T-helper 1 cell treated with Interleukin-12 subunit alpha and Interleukin-12 subunit beta and Interleukin-4 antibody, amounts not matched to agents 30 μg/mL and 1 μg/mL, for 36 hours (primary cell): ENCODE results near the gene CAPG.

Experiments
- H3K27ac Mint-ChIP-seq: one replicate; pipeline ENCODE4 v1.8.0; 2021; ENCODE audit warnings: mild to moderate bottlenecking, mixed read lengths
- H3K27me3 Mint-ChIP-seq: one replicate; pipeline ENCODE4 v1.8.0; 2021; ENCODE audit warnings: low read depth, mixed read lengths
- H3K36me3 Mint-ChIP-seq: one replicate; pipeline ENCODE4 v1.8.0; 2021; ENCODE audit warnings: low read depth, mixed read lengths
- H3K4me1 Mint-ChIP-seq: one replicate; pipeline ENCODE4 v1.8.0; 2021; ENCODE audit warnings: low read depth, mixed read lengths
- H3K4me3 Mint-ChIP-seq: one replicate; pipeline ENCODE4 v1.8.0; 2021; ENCODE audit warnings: mild to moderate bottlenecking, moderate library complexity, mixed read lengths
- H3K9me3 Mint-ChIP-seq: one replicate; pipeline ENCODE4 v1.8.0; 2021; ENCODE audit warnings: mixed read lengths

CAPG gene

GRCh38 chr2:85400541-85401463, 9.4 kb downstream of the CAPG start:
- no peak overlapping the region for H3K27ac Mint-ChIP-seq

GRCh38 chr2:85400023-85400422, 10.1 kb downstream of the CAPG start:
- H3K27ac Mint-ChIP-seq = no peak overlapping the region
- peaks cover 17% of the 10 kb centered on the region for H3K4me1 Mint-ChIP-seq
- no peaks in the 10 kb centered on the region for H3K27me3 Mint-ChIP-seq
- H3K4me3 Mint-ChIP-seq = no peak overlapping the region
- peaks cover 17% of the 10 kb centered on the region for H3K9me3 Mint-ChIP-seq
- peaks cover 48% of the 10 kb centered on the region for H3K36me3 Mint-ChIP-seq

More at GRCh38 chr2:85400541-85401463, 9.4 kb downstream of the CAPG start:
- H3K4me1 Mint-ChIP-seq = peaks cover 25% of the 10 kb centered on the region
- H3K36me3 Mint-ChIP-seq = peaks cover 54% of the 10 kb centered on the region
- no peaks in the 10 kb centered on the region for H3K27me3 Mint-ChIP-seq
- peaks cover 23% of the 10 kb centered on the region for H3K9me3 Mint-ChIP-seq
- no peak overlapping the region for H3K4me3 Mint-ChIP-seq

GRCh38 chr2:85399183-85399455, 11.0 kb downstream of the CAPG start:
- peaks cover 16% of the 10 kb centered on the region for H3K4me1 Mint-ChIP-seq
- H3K27ac Mint-ChIP-seq = no peak overlapping the region
- H3K27me3 Mint-ChIP-seq = no peaks in the 10 kb centered on the region
- H3K9me3 Mint-ChIP-seq = peaks cover 15% of the 10 kb centered on the region
- H3K4me3 Mint-ChIP-seq = no peak overlapping the region
- peaks cover 49% of the 10 kb centered on the region for H3K36me3 Mint-ChIP-seq

GRCh38 chr2:85398426-85399182, 11.6 kb downstream of the CAPG start:
- H3K27me3 Mint-ChIP-seq = no peaks in the 10 kb centered on the region
- H3K36me3 Mint-ChIP-seq = peaks cover 50% of the 10 kb centered on the region
- peaks cover 19% of the 10 kb centered on the region for H3K4me1 Mint-ChIP-seq
- no peak overlapping the region for H3K4me3 Mint-ChIP-seq
- peaks cover 10% of the 10 kb centered on the region for H3K9me3 Mint-ChIP-seq
- no peak overlapping the region for H3K27ac Mint-ChIP-seq

- H3K27ac Mint-ChIP-seq = no peak overlapping the region
Observed at GRCh38 chr2:85397925-85398331, 12.2 kb downstream of the CAPG start.

DNA sequence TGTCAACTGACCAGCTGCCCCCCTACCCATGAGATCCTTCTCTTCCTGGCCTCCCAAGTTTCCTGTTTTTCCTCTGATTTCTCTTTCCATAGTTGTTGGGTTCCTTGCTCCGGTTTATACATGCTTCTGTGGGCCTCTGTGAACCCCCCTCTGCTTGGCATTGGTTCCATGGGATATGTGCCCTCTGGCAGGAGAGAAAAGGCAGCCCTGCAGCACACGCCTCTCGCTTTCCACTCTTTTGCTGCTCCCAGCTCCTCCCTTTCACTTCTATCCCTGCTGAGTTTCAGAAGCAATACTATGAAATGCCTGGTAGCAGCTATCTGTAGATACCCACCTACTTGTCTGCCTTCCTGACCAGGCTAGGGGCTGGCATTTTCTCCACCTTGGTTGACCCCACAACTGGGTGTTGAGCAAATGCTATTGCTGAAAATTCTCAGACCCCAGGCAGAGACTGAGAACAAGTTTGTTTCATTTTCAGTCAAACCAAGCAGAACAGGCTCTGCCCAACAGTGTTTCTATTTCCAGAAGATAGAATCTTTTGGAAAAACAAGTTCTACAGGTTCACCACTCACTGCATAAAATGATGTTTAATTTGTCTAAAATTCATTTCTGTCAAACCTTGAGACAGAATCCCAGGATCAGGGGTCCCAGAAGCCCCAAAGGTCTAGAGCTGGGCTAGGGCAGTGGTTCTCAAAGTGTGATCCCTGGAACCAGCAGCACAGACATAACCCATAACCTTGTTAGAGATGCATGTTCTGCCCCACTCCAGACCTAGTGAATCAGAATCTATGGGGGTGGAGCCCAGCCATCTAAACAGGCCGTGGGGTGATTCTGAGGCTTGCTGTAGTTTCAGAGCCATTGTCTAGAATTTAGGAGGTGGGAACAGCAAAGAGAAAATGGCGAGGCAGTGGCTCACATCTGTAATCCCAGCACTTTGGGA, 13.4 kb downstream of the CAPG start:
- Mint-ChIP-seq H3K9me3 (no peaks in the 10 kb centered on the region), H3K4me3 (no peak overlapping the region), H3K27ac (peak overlapping the region; percentile 73), H3K4me1 (peaks cover 26% of the 10 kb centered on the region), H3K27me3 (no peaks in the 10 kb centered on the region), H3K36me3 (peaks cover 45% of the 10 kb centered on the region)

More at GRCh38 chr2:85397925-85398331, 12.2 kb downstream of the CAPG start:
- peaks cover 5% of the 10 kb centered on the region for H3K9me3 Mint-ChIP-seq
- peaks cover 21% of the 10 kb centered on the region for H3K4me1 Mint-ChIP-seq
- H3K36me3 Mint-ChIP-seq = peaks cover 47% of the 10 kb centered on the region
- H3K27me3 Mint-ChIP-seq = no peaks in the 10 kb centered on the region
- H3K4me3 Mint-ChIP-seq = no peak overlapping the region

GRCh38 chr2:85395912-85396475, 14.2 kb downstream of the CAPG start:
- Mint-ChIP-seq H3K4me3 (no peak overlapping the region), H3K4me1 (peaks cover 33% of the 10 kb centered on the region), H3K27ac (no peak overlapping the region), H3K27me3 (no peaks in the 10 kb centered on the region), H3K36me3 (peaks cover 46% of the 10 kb centered on the region), H3K9me3 (no peaks in the 10 kb centered on the region)

DNA sequence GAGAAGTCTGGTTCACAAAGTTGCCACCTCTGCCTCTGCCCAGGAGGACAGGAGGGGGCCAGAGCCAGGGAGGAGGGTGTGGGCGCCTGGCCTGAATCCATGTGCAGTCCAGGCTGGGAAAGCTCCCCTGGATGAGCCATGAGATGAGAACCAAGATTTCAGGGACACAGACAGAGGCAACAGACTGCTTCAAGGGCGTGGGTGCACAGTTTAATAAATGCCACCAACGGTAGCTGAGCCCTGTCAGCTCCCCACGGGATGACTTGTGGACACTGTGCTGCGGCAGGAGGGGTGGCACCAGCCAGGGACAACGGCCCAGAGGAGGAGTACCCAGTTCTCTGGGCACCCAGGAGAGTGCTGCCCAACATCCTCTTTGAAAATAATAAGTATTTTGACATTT, 15.2 kb downstream of the CAPG start:
- H3K4me3 Mint-ChIP-seq = no peak overlapping the region
- peaks cover 43% of the 10 kb centered on the region for H3K36me3 Mint-ChIP-seq

GRCh38 chr2:85394261-85394681, 15.9 kb downstream of the CAPG start:
- no peaks in the 10 kb centered on the region for H3K27me3 Mint-ChIP-seq
- H3K36me3 Mint-ChIP-seq = peaks cover 42% of the 10 kb centered on the region
- no peak overlapping the region for H3K4me3 Mint-ChIP-seq
- H3K4me1 Mint-ChIP-seq = peaks cover 33% of the 10 kb centered on the region
- H3K27ac Mint-ChIP-seq = no peak overlapping the region
- no peaks in the 10 kb centered on the region for H3K9me3 Mint-ChIP-seq

More for the DNA sequence above, 15.2 kb downstream of the CAPG start:
- peaks cover 33% of the 10 kb centered on the region for H3K4me1 Mint-ChIP-seq
- no peaks in the 10 kb centered on the region for H3K9me3 Mint-ChIP-seq
- no peak overlapping the region for H3K27ac Mint-ChIP-seq
- no peaks in the 10 kb centered on the region for H3K27me3 Mint-ChIP-seq

GRCh38 chr2:85393836-85394235, 16.3 kb downstream of the CAPG start:
- H3K36me3 Mint-ChIP-seq = peaks cover 41% of the 10 kb centered on the region
- no peaks in the 10 kb centered on the region for H3K9me3 Mint-ChIP-seq
- peaks cover 33% of the 10 kb centered on the region for H3K4me1 Mint-ChIP-seq
- no peak overlapping the region for H3K27ac Mint-ChIP-seq
- no peaks in the 10 kb centered on the region for H3K27me3 Mint-ChIP-seq
- H3K4me3 Mint-ChIP-seq = no peak overlapping the region

DNA sequence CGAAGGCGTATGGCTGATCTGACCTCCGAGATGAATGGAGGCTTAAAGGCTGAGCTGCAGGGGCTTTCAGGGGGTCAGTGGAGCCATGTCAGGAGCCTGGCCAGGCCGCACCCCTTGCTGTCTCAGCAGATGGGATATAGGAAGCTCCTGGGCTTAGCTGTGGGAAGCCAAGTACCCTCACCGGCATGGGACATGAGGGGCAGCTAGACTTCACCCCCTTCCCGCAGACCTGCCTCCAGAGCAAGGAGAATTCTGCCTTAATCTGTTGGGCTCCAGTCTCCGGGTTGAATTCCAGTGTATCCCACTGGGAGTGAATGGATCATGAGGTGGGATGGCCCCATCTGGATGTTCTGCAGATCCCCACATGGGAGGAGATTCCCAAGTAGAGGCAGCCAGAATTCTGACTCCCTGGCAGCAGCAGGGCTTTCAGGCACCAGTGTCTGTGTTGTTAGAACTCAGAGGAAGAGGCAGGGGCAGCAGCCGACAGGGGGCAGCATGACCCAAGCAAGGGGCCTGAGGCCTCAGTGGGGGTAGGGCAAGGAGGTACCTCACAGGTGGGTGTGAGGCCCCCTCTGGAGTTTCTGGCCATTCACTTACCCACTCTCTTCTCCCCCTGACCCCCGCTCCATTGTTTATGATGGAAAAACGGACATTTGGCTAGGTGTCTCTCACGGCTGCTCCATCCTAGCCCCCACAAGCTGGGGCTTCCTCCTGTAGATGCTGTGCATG, 19.1 kb downstream of the CAPG start:
- no peak overlapping the region for H3K4me3 Mint-ChIP-seq
- H3K4me1 Mint-ChIP-seq = peaks cover 20% of the 10 kb centered on the region
- H3K27ac Mint-ChIP-seq = peak overlapping the region; percentile 29
- no peaks in the 10 kb centered on the region for H3K9me3 Mint-ChIP-seq
- H3K27me3 Mint-ChIP-seq = no peaks in the 10 kb centered on the region
- peaks cover 28% of the 10 kb centered on the region for H3K36me3 Mint-ChIP-seq

DNA sequence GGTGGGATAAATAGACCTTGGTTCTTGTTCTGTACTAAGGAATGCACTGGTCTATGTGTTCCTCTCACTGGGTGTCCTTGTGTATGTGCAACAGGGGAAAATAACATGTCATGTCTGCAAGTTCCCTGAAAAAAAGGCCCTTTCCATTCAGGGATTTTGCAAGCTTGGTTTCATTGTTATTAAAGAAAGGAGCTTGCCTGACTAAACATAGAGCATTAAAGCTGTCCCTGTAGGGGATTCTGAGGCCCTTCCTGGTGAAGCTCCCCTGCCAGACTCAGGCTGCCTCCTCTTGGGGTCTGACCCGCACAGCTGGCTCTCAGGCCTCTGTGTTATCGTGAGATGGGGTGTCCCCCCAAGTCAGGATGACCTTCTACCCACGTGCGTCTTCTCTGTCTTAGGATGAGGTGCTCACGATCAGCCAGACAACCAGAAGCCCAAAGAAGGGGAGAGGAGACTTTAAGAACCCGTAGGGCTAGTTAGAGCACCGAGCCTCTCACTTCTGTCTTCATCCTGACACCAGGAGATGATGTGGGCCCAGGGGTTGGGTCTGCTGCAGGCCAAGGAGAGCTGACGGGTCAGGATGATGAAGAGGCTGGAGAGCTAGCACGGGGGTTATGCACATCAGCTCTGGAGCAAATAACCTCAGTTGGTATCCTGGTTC, 21.2 kb downstream of the CAPG start:
- Mint-ChIP-seq H3K27ac (peak overlapping the region; percentile 18), H3K4me1 (peaks cover 18% of the 10 kb centered on the region), H3K9me3 (no peaks in the 10 kb centered on the region), H3K4me3 (no peak overlapping the region), H3K27me3 (no peaks in the 10 kb centered on the region), H3K36me3 (peaks cover 32% of the 10 kb centered on the region)

DNA sequence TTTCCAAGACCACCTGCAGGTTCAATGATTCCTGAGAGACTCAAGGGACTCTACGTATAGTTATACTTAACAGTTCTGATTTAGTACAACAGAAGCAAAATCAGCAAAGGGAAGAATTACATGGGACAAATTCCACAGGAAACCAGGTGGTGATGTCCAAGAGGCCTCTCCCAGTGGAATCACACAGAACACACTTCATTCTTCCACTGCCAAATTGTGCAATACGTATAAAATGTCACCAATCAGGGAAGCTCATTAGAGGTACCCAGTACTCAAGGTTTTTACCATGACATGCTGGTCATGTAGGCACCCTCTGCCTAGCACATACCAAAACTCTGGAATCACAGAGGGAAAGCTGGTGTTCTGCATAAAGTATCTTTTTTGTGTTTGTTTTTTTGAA, 22.4 kb downstream of the CAPG start:
- Mint-ChIP-seq H3K4me1 (peaks cover 13% of the 10 kb centered on the region), H3K36me3 (peaks cover 34% of the 10 kb centered on the region), H3K9me3 (no peaks in the 10 kb centered on the region), H3K27me3 (no peaks in the 10 kb centered on the region), H3K4me3 (no peak overlapping the region), H3K27ac (no peak overlapping the region)
